AG04449 (cell line): Measurements from ENCODE around the gene VTA1.
A peak's percentile ranks its signal among the peaks of the same experiment; 100 is the strongest.
"Not testable (repeated sequence)": the region's sequence is repeated elsewhere in the genome, so short reads cannot be mapped to it uniquely, and the experiment has no call there.

Experiments
- CTCF ChIA-PET: fragments of 350-600 bp; formaldehyde crosslinking; extraction: SDS; loops from one replicate; lab custom pipeline; 2021; ENCODE audit warnings: antibody characterized with exemption; lab: Yijun Ruan, JAX
- POLR2A ChIA-PET: fragments of 400-600, 350-600 bp; formaldehyde crosslinking; extraction: SDS; loops from one replicate; lab custom pipeline; 2020; ENCODE audit warnings: antibody characterized with exemption, inconsistent platforms; lab: Yijun Ruan, JAX
- DNase-seq: peaks from one replicate; pipeline ENCODE4 v3.0.0-alpha.2; 2010; ENCODE audit warnings: low read depth, low spot score
- H3K4me3 ChIP-seq: 2 replicates; pipeline ENCODE4 v1.5.1; 2011; ENCODE audit warnings: low read depth, mild to moderate bottlenecking, control low read depth, low read length
- TF ChIP-seq, protein P1 (sequence below): IDR thresholded peaks from one replicate; pipeline ENCODE4 v1.5.1; 2011; ENCODE audit warnings: mild to moderate bottlenecking, moderate library complexity, low read length, control low read depth, inconsistent platforms; ENCODE audit not compliant: insufficient read depth; ENCODE audit errors: missing control alignments

The VTA1 gene, protein sequence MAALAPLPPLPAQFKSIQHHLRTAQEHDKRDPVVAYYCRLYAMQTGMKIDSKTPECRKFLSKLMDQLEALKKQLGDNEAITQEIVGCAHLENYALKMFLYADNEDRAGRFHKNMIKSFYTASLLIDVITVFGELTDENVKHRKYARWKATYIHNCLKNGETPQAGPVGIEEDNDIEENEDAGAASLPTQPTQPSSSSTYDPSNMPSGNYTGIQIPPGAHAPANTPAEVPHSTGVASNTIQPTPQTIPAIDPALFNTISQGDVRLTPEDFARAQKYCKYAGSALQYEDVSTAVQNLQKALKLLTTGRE

DNA sequence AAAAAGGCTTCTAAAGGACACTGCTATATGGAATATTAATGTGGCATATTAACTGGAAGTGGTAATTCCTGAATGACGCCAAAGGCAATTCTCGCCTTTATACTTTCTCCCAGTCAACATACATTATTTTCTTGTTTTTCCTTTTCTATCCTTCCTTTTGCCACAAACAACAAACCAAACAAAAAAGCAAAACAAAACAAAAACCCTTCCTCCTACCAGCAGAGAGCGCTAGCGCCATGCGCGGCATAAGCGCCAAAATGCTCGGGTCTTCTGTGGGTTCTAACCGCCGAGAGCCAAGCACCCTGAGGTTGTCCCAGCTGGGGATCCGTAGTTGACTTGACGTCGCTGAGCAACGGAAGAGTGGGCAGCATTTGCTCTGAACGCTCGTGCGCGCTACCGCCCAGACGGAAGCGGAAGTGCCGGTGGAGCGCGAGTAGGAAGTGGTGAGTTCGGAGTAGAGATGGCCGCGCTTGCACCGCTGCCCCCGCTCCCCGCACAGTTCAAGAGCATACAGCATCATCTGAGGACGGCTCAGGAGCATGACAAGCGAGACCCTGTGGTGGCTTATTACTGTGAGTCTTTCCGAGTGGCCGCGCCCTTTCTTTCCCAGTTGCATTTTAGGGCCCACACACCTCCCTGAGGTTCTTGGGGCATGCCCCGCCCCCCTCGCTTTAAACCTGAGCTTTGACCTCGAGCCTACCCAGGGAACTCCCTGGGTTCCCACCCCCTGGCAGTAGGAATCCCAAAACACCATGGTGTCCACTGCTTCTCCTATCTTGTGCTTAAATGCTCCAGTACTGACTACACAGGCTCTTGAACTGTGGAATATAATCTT is at the start of gene VTA1, which contains the start of gene NMBR:
Gene VTA1 (plus strand): TSS at position 436 of the 835 bp plus-strand sequence. CDS start 25 bp downstream, at position 461.
Gene NMBR (minus strand): TSS at position 295 of the 835 bp plus-strand sequence. CDS start 58,464 bp downstream, outside the sequence.
- peak; percentile 96 for DNase-seq
- H3K4me3 ChIP-seq = peak within 1 kb of the TSS; percentile 97
- ChIA-PET CTCF (interaction anchor here (0.6 to 4.5 kb wide), 26 partner anchors 8 to 419 kb away, joined by 3 to 42 read pairs (median 4); no protein-coding TSS in a partner anchor), POLR2A (no interaction called here)
- TF ChIP-seq, protein P1, sequence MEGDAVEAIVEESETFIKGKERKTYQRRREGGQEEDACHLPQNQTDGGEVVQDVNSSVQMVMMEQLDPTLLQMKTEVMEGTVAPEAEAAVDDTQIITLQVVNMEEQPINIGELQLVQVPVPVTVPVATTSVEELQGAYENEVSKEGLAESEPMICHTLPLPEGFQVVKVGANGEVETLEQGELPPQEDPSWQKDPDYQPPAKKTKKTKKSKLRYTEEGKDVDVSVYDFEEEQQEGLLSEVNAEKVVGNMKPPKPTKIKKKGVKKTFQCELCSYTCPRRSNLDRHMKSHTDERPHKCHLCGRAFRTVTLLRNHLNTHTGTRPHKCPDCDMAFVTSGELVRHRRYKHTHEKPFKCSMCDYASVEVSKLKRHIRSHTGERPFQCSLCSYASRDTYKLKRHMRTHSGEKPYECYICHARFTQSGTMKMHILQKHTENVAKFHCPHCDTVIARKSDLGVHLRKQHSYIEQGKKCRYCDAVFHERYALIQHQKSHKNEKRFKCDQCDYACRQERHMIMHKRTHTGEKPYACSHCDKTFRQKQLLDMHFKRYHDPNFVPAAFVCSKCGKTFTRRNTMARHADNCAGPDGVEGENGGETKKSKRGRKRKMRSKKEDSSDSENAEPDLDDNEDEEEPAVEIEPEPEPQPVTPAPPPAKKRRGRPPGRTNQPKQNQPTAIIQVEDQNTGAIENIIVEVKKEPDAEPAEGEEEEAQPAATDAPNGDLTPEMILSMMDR = peak; percentile 85

DNA sequence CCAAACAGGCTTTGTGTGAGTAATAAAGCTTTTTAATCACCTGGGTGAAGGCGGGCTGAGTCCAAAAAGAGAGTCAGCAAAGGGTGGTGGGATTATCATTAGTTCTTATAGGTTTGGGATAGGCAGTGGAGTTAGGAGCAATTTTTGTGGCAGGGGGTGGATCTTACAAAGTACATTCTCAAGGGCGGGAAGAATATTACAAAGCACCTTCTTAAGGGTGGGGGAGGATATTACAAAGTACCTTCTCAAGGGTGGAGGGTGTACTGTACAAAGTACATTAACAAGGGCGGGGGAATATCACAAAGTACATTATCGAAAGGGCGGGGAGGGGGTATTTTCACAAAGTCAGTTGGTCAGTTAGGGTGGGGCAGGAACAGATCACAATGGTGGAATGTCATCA is 42.2 kb upstream of the VTA1 start:
- CTCF ChIA-PET = interaction anchor here (2.2 kb wide), 1 partner anchor 7 kb away, joined by 13 read pairs; no protein-coding TSS in a partner anchor
- H3K4me3 ChIP-seq, POLR2A ChIA-PET, DNase-seq: not testable (repeated sequence)

DNA sequence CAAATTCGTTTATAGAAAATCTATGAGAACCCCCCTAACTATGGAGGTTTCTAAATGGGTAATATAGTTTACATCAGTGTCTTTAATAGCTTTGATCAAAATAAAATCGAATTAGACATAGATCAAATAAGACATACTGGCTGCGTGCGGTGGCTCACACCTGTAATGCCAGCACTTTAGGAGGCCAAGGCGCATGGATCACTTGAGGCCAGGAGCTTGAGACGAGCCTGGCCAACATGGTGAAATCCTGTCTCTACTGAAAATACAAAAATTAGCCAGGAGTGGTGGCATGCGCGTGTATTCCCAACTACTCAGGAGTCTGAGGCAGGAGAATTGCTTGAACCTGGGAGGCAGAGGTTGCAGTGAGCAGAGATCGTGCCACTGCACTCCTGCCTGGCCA is 36.2 kb upstream of the VTA1 start:
- ChIA-PET POLR2A (interaction anchor here (1.1 kb wide), 1 partner anchor 121 kb away, joined by 3 read pairs; no protein-coding TSS in a partner anchor), CTCF (interaction anchor here (1.3 to 7.7 kb wide), 5 partner anchors 9 to 499 kb away, joined by 4 to 99 read pairs (median 21); no protein-coding TSS in a partner anchor)
- DNase-seq, H3K4me3 ChIP-seq: not testable (repeated sequence)

DNA sequence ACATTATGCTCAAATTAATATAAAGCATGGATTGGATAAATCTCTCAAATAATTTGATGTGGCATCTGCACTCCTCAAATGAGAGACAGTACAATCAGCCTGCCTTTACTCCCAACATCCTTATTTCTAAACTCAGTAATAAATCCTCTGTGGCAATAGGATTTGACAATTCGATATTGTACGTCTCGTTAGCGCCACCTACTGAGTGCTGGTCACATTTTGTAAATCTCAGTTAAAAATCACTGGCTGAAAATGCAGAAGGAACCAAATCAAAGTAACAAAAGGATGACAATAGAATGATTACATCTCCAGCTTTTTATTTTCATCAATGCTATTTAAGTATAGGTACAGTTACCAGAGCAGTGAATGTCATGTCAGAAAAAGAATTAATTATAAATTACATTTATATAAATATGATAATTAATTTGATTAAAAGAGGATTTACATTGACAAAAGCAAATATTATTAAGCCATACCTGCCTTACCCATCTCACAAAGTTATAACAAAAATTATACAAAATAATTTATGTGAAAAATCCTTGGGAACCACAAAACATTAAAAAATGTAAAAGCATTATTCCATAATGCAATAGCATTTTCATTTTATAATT is 34.5 kb upstream of the VTA1 start:
- ChIA-PET CTCF (interaction anchor here (0.7 to 7.7 kb wide), 20 partner anchors 9 to 437 kb away, joined by 3 to 99 read pairs (median 4); no protein-coding TSS in a partner anchor), POLR2A (no interaction called here)
- TF ChIP-seq, protein P1 = peak; percentile 66
- DNase-seq = peak; percentile 16
- no peak overlapping the region for H3K4me3 ChIP-seq

DNA sequence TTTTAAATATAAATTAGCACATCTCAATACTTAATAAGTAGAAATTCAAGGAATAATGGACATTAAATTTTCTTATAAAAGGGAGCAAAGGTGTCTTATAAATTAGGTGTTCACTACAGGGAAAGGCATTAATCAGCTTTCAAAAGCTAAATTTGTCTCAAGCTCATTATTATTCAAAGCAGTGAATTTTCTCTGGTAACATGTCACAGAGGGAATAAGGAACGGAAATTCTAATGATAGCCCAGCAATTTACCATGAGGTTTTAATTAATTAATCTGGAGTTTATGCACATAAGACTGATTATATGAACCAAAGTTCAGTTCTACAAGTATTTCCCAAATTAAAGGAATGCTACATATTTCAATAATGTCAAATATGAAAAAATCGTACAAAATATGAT is 29.7 kb upstream of the VTA1 start:
- ChIA-PET POLR2A (no interaction called here), CTCF (interaction anchor here (7.7 kb wide), 1 partner anchor 129 kb away, joined by 99 read pairs; no protein-coding TSS in a partner anchor)
- TF ChIP-seq, protein P1 = no peak
- H3K4me3 ChIP-seq = no peak overlapping the region
- no peak for DNase-seq

DNA sequence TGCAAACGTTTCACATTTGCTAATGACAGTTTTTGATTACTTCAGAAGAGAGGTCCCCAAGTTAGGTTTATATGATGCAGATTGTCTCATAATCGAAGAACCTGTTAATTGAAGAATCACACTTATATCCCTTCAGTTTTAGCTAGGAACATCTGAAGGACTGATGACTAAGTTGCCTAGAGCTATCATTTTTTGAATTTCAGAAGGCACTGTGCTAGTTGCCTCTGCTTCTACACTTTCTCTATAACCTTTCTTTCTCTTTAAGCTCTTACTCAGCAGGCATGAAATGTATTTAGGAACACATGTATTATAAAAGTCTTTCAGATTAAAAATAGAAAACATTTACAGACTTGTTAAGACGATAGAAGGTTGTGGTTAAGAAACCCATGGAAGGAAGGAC is 28.7 kb upstream of the VTA1 start:
- DNase-seq = no peak
- POLR2A ChIA-PET = no interaction called here
- no peak overlapping the region for H3K4me3 ChIP-seq
- CTCF ChIA-PET = no interaction called here
- TF ChIP-seq, protein P1 = no peak
